GM21423 (cell line): ENCODE measurements around the gene RRAGC.
"Not testable (repeated sequence)": the region's sequence is repeated elsewhere in the genome, so short reads cannot be mapped to it uniquely, and the experiment has no call there.

ENCODE experiments used
- ATAC-seq: cut with Tn5 transposase; IDR thresholded peaks from one replicate; pipeline ENCODE4 v1.9.1; 2021; ENCODE audit warnings: mild to moderate bottlenecking, moderate library complexity; ENCODE audit not compliant: unreplicated experiment

RRAGC gene

DNA sequence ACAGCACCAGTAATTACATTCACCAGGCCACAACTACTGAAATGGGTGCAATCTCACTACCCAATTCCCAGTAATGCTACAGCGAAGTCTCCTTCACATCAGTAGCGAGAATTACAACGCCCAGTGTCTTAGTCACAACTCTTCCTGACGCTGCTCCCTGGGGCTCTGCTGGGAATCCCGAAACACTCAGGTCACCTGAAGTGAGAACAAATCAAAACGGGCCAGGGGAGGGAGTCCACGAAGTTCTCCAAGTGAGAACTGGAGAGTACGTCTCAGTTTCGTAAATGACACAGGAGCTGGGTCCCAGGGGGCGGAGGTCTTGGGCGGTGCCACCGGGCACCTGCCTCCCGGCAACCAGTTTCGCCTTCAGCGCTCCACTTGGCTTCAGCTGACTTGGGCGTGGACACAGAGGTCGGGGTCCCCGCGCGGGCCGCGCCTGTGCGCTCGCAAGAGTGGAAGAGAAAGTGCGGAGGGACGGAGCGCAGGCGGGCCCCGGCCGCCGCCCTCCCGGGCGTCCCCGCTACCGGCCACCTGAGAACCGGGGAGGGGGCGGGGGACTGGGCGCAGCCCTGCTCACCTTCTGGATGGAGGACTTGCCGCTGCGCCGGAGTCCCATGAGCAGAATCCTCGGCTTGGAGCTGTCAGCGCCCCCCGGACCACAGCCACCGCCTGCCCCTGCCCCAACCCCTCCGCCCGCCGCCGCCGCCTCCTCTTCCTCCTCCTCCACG is 575 bp downstream of the RRAGC start:
- ATAC-seq: peak; percentile 36

GRCh38 chr1:38852780-38853179 is 6.8 kb downstream of the RRAGC start:
- no peak for ATAC-seq

DNA sequence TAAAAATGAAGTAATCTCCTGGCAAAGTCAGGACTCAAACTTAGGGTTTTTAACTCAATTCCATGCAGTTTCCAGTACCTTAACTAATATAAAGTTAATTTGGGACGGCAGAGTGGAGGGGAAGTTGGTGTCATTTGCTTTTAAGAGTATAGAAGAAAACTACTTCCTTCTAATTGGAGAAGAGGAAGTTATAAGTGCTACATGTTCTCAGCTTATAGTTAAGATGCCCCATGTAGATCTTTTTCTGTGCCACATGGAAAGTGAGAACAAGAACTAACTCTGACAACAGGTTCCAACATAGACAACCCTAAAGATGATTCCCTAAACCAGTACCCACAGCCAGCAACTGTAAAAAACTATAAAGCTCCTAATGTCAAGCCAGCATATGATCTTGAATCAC is 11.5 kb downstream of the RRAGC start:
- ATAC-seq: no peak

DNA sequence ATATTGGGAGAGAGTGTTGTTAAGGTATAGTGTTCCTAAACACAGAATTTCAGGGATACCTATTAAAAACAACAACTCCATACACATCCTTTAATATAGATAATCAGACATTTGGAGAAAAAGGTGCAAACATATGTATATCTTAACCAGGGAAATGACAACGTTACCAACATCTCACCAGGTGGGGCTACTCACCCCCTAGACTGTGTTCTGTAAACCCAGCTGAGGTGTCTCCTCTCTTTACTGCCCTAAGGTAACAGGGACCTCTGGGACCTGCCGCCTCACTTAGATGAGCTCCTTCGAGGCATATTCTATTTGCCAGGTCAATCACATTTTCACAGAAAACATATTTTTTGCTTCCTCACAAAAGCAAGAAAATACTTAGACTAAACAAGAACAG is 13.4 kb downstream of the RRAGC start:
- no peak for ATAC-seq

DNA sequence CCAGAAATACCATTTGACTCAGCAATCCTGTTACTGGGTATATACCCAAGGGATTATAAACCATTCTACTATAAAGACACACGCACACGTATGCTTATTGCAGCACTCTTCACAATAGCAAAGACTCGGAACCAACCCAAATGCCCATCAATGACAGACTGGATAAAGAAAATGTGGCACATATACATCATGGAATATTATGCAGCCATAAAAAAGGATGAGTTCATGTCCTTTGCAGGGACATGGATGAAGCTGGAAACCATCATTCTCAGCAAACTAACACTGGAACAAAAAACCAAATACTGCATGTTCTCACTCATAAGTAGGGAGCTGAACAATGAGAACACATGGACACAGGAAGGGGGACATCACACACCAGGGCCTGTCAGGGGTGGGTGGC is 14.5 kb downstream of the RRAGC start:
- not testable (repeated sequence) for ATAC-seq

DNA sequence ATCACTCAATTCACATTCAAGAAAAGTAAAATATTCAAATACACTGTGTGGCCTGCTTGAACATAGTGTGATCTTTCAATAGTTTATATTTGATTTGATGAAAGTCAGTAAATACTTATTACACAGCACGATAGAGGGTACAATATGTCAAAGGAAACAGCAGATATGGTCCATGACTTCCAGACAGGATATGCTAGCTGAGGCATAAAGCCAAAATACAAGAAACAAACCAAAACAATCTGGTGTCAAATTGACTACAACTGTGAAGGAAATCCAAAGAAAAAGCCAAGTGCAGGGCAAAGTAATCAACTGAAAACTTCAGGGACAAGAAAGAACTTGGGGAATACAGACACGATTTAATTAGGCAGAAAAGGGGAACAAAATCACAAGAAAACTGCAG is 19.3 kb downstream of the RRAGC start:
- ATAC-seq: no peak

DNA sequence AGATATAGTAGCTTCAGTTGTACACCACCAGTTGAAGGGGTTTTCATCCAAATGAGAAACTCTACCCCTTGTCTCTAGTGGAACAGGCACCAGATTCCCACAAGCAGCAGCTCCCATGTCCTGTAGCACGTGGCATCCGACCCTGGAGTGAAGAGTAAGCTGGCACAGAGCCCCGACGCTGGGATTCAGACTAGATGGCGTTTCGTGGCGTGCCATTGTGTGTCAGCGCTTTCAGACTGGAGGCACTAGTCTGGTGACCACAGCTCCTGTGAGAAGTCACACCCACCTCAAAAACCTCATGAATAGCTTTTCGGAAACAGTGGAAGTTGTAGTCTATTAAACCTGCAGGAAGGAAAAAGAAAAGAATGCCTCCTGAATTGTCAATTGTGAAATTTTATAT is 20.2 kb downstream of the RRAGC start:
- no peak for ATAC-seq

DNA sequence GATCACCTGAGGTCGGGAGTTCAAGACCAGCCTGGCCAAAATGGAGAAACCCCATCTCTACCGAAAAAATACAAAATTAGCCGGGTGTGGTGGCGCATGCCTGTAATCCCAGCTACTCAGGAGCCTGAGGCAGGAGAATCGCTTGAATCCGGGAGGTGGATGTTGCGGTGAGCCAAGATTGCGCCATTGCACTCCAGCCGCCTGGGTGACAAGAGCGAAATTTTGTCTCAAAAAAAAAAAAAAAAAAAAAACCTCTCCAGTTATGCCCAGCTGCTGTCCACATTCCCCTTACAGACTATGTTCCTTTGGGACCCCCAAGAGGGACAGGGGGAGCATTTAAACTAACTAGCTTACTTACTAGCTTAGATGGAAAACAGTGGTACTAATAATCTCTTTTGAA is 23.3 kb downstream of the RRAGC start:
- ATAC-seq: not testable (repeated sequence)

DNA sequence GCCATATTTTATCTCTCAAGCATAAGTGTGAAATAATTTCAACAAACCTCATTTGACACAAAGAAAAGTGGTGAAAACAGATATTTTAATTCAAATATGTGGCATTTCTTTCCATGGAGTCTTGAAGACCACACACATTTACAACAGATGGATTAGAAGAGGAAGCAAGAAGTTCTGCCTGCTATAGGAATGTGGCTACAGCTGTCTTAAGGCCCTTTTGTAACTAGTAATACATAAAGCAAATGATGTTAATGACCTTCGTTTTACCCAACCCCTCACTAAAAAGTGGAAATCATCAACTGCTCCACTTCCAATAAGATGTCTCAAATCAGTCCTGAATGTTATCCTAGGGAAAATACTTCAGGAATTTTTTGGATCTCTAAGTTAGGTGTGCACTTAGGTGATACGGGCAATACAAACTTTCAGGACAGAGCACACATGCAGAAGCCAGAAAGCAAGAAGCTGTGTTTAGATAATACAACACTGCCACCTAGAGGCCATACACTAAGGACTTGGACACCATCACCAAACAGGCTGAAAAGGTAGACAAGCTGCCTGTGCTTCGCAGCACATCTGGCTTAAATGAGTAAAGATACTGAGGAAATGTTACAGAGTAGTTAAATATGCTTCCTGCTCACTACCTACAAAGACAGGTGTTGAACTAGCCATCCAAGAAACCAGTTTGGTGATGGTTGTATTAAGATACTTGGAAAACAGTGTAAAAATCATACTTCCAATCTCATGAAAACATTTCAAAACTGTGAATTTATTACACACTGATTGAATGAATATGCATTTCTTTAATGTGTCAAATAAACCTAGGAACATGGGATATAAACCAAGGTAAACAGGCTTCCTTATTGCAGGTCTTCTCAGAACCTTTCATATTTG is 24.4 kb downstream of the RRAGC start:
- ATAC-seq: no peak

GRCh38 chr1:38834221-38834782 is 25.3 kb downstream of the RRAGC start:
- no peak for ATAC-seq

GRCh38 chr1:38833146-38833545 is 26.4 kb downstream of the RRAGC start:
- ATAC-seq: no peak

GRCh38 chr1:38832370-38832734 is 27.2 kb downstream of the RRAGC start:
- ATAC-seq: no peak

DNA sequence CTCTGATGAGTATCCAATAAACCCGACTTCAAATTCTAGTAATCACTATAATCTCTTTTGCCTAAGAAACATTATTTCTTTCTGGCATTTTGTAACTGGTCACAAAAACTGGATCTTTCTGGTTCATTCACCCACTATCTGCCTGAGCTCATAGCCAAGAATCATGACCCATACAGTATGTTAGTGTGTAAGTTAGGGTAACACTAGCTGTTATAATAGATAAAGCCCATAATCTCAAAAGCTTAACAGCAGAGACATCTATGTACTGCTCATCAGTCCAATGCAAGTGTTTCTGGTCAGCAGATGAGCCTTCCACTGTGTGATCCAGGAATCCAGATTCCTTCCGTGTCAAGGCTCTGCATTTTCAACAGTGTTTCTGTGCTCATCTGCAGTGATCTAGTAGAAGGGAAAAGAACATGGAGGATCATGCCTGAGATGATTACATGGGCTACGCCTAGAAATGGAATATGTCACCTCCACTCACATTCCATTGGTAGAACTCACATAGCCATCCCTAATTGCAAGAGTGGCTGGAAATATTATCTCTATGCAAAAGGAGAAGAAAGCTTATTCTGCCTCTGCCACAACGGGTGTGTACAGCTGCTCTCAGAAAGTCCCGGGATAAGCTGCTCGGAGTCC is 27.7 kb downstream of the RRAGC start:
- no peak for ATAC-seq

- ATAC-seq: no peak
These were observed 30.2 kb downstream of the RRAGC start for GRCh38 chr1:38829368-38829767.

- ATAC-seq: no peak
These were observed 32.3 kb downstream of the RRAGC start for GRCh38 chr1:38827318-38827717.

- no peak for ATAC-seq
These were observed 32.7 kb downstream of the RRAGC start for GRCh38 chr1:38826886-38827285.

GRCh38 chr1:38826262-38826661 is 33.3 kb downstream of the RRAGC start:
- no peak for ATAC-seq

- no peak for ATAC-seq
These were observed 38.7 kb downstream of the RRAGC start for GRCh38 chr1:38820860-38821259.

- ATAC-seq: no peak
These were observed 40.1 kb downstream of the RRAGC start for GRCh38 chr1:38819516-38819915.

- ATAC-seq: no peak
These were observed 40.5 kb downstream of the RRAGC start for GRCh38 chr1:38819040-38819439.

GRCh38 chr1:38818175-38818976 is 41.2 kb downstream of the RRAGC start:
- no peak for ATAC-seq
